CD4-positive, CD25-positive, alpha-beta regulatory T cell (primary cell): ENCODE measurements around the gene FBN2. TPM values are rescaled to one million over a fixed set of nuclear protein-coding genes. Genes with fewer than 3 reads are reported as not detected.
A peak's percentile ranks its signal among the peaks of the same experiment; 100 is the strongest.
"Not testable (repeated sequence)": the region's sequence is repeated elsewhere in the genome, so short reads cannot be mapped to it uniquely, and the experiment has no call there.

Source experiments
- ATAC-seq, 2 donors: fragments of 150-1000 bp; cut with Tn5 transposase; one replicate each; pipeline ENCODE4 v1.10.0; 2021; ENCODE audit warnings: low read depth in 2 of 2, moderate number of reproducible peaks in 2 of 2, moderate library complexity in 1 of 2
- DNase-seq, 3 donors: peaks; one replicate each; pipeline versions ENCODE4 v3.0.0 to v3.0.0-alpha.2; 2012 to 2022; ENCODE audit warnings: mixed read lengths in 1 of 3
- H3K27ac ChIP-seq: one replicate; pipeline ENCODE4 v1.7.0; 2013; ENCODE audit warnings: mild to moderate bottlenecking, low read length; ENCODE audit not compliant: insufficient read depth, poor library complexity, severe bottlenecking
- H3K27me3 ChIP-seq: one replicate; pipeline ENCODE4 v1.7.0; 2013; ENCODE audit warnings: low read length; ENCODE audit not compliant: control insufficient read depth, insufficient read depth
- H3K36me3 ChIP-seq: one replicate; pipeline ENCODE4 v1.7.0; 2013; ENCODE audit warnings: mild to moderate bottlenecking, low read length, moderate library complexity; ENCODE audit not compliant: control insufficient read depth, insufficient read depth
- H3K4me1 ChIP-seq: 2 replicates; pipeline ENCODE4 v1.7.0; 2013; ENCODE audit warnings: mild to moderate bottlenecking, low read length; ENCODE audit not compliant: insufficient read depth, control insufficient read depth, poor library complexity, severe bottlenecking
- H3K4me3 ChIP-seq: one replicate; pipeline ENCODE4 v1.7.0; 2013; ENCODE audit warnings: low read depth, mild to moderate bottlenecking, low read length, moderate library complexity
- H3K9me3 ChIP-seq, 2 experiments: 1 replicate in 1 of 2; 2 replicates in 1 of 2; pipeline ENCODE4 v1.7.0; 2013; ENCODE audit warnings: low read length in 2 of 2, mild to moderate bottlenecking in 1 of 2, moderate library complexity in 1 of 2; ENCODE audit not compliant: control insufficient read depth in 2 of 2
- H3K27ac Mint-ChIP-seq, 3 donors: one replicate each; pipeline ENCODE4 v1.8.0; 2020 to 2022; ENCODE audit warnings: mild to moderate bottlenecking in 3 of 3, mixed read lengths in 3 of 3, moderate library complexity in 2 of 3
- H3K27me3 Mint-ChIP-seq: one replicate; pipeline ENCODE4 v1.8.0; 2022; ENCODE audit warnings: mild to moderate bottlenecking, mixed read lengths
- H3K36me3 Mint-ChIP-seq: one replicate; pipeline ENCODE4 v1.8.0; 2020; ENCODE audit warnings: mixed read lengths
- H3K4me1 Mint-ChIP-seq, 4 donors: one replicate each; pipeline ENCODE4 v1.8.0; 2020 to 2022; ENCODE audit warnings: mixed read lengths in 4 of 4, mild to moderate bottlenecking in 1 of 4
- H3K4me3 Mint-ChIP-seq, 4 donors: one replicate each; pipeline ENCODE4 v1.8.0; 2020 to 2022; ENCODE audit warnings: mild to moderate bottlenecking in 4 of 4, mixed read lengths in 4 of 4, moderate library complexity in 3 of 4
- H3K9me3 Mint-ChIP-seq, 7 donors: one replicate each; pipeline ENCODE4 v1.8.0; 2020 to 2022; ENCODE audit warnings: mixed read lengths in 7 of 7, mild to moderate bottlenecking in 3 of 7, moderate library complexity in 2 of 7
- polyA plus RNA-seq, 4 donors: library from polyadenylated mRNA; unstranded; fragments of 300-500 nt; fragmentation: Illumina TruSeq; gene quantifications; one replicate each; pipeline ENCODE4 v1.2.3, GENCODE V29; 2021
- total RNA-seq: library from RNA; stranded (reverse); gene quantifications from one replicate; pipeline ENCODE4 v1.2.3, GENCODE V29; 2022

Gene FBN2
- total and polyA plus RNA-seq, 5 donors from 2014 or later, result not detected

- DNase-seq, result no peak
- no peaks in the 10 kb centered on the region for H3K27me3 Mint-ChIP-seq
- H3K27ac Mint-ChIP-seq, result no peak overlapping the region
- no peaks in the 10 kb centered on the region for H3K36me3 Mint-ChIP-seq
- no peaks in the 10 kb centered on the region for H3K27me3 ChIP-seq
- H3K27ac ChIP-seq, result no peak overlapping the region
- no peak overlapping the region for H3K4me3 ChIP-seq
- peaks cover 0 to 7% (median 0%) of the 10 kb centered on the region in 7 donors for H3K9me3 Mint-ChIP-seq
- no peaks in the 10 kb centered on the region for H3K36me3 ChIP-seq
- H3K4me3 Mint-ChIP-seq, result no peak overlapping the region
- H3K4me1 Mint-ChIP-seq, result no peaks in the 10 kb centered on the region
- no peaks in the 10 kb centered on the region for H3K4me1 ChIP-seq
- no peaks in the 10 kb centered on the region for H3K9me3 ChIP-seq
- no peak for ATAC-seq
Observed at GRCh38 chr5:128512894-128513293, 25.2 kb downstream of the FBN2 start.

GRCh38 chr5:128506643-128507042 is 31.4 kb downstream of the FBN2 start:
- ATAC-seq (no peak), DNase-seq (no peak)
- Histone ChIP-seq H3K4me3 (no peak overlapping the region), H3K9me3 (no peaks in the 10 kb centered on the region), H3K4me1 (no peaks in the 10 kb centered on the region), H3K27ac (no peak overlapping the region), H3K27me3 (no peaks in the 10 kb centered on the region), H3K36me3 (no peaks in the 10 kb centered on the region)
- Mint-ChIP-seq H3K27me3 (no peaks in the 10 kb centered on the region), H3K4me3 (no peak overlapping the region), H3K27ac (no peak overlapping the region), H3K9me3 (peaks cover 0 to 16% (median 7%) of the 10 kb centered on the region in 7 donors), H3K36me3 (no peaks in the 10 kb centered on the region), H3K4me1 (no peaks in the 10 kb centered on the region)

GRCh38 chr5:128503727-128504126 is 34.3 kb downstream of the FBN2 start:
- H3K27me3 ChIP-seq, H3K4me3 Mint-ChIP-seq: not testable (repeated sequence)

GRCh38 chr5:128498844-128499455 is 39.1 kb downstream of the FBN2 start:
- H3K4me3 Mint-ChIP-seq, result no peak overlapping the region
- peak in 1 of 3 donors; percentile 2 for DNase-seq
- H3K36me3 Mint-ChIP-seq, result no peaks in the 10 kb centered on the region

More at GRCh38 chr5:128503727-128504126, 34.3 kb downstream of the FBN2 start:
- not testable (repeated sequence) for H3K4me1 ChIP-seq, DNase-seq, H3K4me1 Mint-ChIP-seq, H3K27ac Mint-ChIP-seq, H3K9me3 ChIP-seq, H3K27ac ChIP-seq, H3K36me3 Mint-ChIP-seq, H3K27me3 Mint-ChIP-seq, ATAC-seq, H3K4me3 ChIP-seq, H3K36me3 ChIP-seq
- H3K9me3 Mint-ChIP-seq, result peaks cover 0 to 16% (median 6%) of the 10 kb centered on the region in 7 donors

GRCh38 chr5:128494516-128494915 is 43.5 kb downstream of the FBN2 start:
- no peak overlapping the region for H3K4me3 ChIP-seq
- peaks cover 0 to 7% (median 3%) of the 10 kb centered on the region in 7 donors for H3K9me3 Mint-ChIP-seq
- H3K4me3 Mint-ChIP-seq, result no peak overlapping the region
- H3K27ac Mint-ChIP-seq, result no peak overlapping the region
- peaks cover 0 to 9% of the 10 kb centered on the region in 2 experiments for H3K9me3 ChIP-seq
- no peaks in the 10 kb centered on the region for H3K4me1 ChIP-seq
- no peak overlapping the region for H3K27ac ChIP-seq
- no peaks in the 10 kb centered on the region for H3K36me3 Mint-ChIP-seq
- no peaks in the 10 kb centered on the region for H3K36me3 ChIP-seq
- H3K4me1 Mint-ChIP-seq, result no peaks in the 10 kb centered on the region
- H3K27me3 Mint-ChIP-seq, result no peaks in the 10 kb centered on the region
- DNase-seq (no peak), ATAC-seq (no peak)
- H3K27me3 ChIP-seq, result no peaks in the 10 kb centered on the region

More at GRCh38 chr5:128498844-128499455, 39.1 kb downstream of the FBN2 start:
- no peak for ATAC-seq
- peaks cover 0 to 9% of the 10 kb centered on the region in 2 experiments for H3K9me3 ChIP-seq
- peaks cover 0 to 15% (median 7%) of the 10 kb centered on the region in 7 donors for H3K9me3 Mint-ChIP-seq
- no peaks in the 10 kb centered on the region for H3K36me3 ChIP-seq
- H3K27ac Mint-ChIP-seq, result no peak overlapping the region
- no peaks in the 10 kb centered on the region for H3K4me1 Mint-ChIP-seq
- no peak overlapping the region for H3K4me3 ChIP-seq
- H3K27ac ChIP-seq, result no peak overlapping the region
- H3K27me3 ChIP-seq, result no peaks in the 10 kb centered on the region
- H3K27me3 Mint-ChIP-seq, result no peaks in the 10 kb centered on the region
- H3K4me1 ChIP-seq, result no peaks in the 10 kb centered on the region

GRCh38 chr5:128493657-128494329 is 44.3 kb downstream of the FBN2 start:
- H3K4me3 ChIP-seq, result no peak overlapping the region
- Mint-ChIP-seq H3K4me1 (no peaks in the 10 kb centered on the region), H3K4me3 (no peak overlapping the region), H3K27ac (no peak overlapping the region), H3K9me3 (peaks cover 0 to 7% (median 3%) of the 10 kb centered on the region in 7 donors), H3K36me3 (no peaks in the 10 kb centered on the region), H3K27me3 (no peaks in the 10 kb centered on the region)
- no peaks in the 10 kb centered on the region for H3K27me3 ChIP-seq
- no peak overlapping the region for H3K27ac ChIP-seq
- no peaks in the 10 kb centered on the region for H3K36me3 ChIP-seq
- H3K4me1 ChIP-seq, result no peaks in the 10 kb centered on the region
- ATAC-seq (no peak), DNase-seq (no peak)
- H3K9me3 ChIP-seq, result peaks cover 0 to 9% of the 10 kb centered on the region in 2 experiments

GRCh38 chr5:128491291-128491690 is 46.8 kb downstream of the FBN2 start:
- Mint-ChIP-seq H3K4me3 (no peak overlapping the region), H3K27ac (no peak overlapping the region), H3K4me1 (no peaks in the 10 kb centered on the region), H3K36me3 (no peaks in the 10 kb centered on the region), H3K9me3 (peaks cover 0 to 7% (median 3%) of the 10 kb centered on the region in 7 donors), H3K27me3 (no peaks in the 10 kb centered on the region)
- H3K27ac ChIP-seq, result no peak overlapping the region
- H3K36me3 ChIP-seq, result no peaks in the 10 kb centered on the region
- ATAC-seq, result no peak
- H3K4me1 ChIP-seq, result no peaks in the 10 kb centered on the region
- H3K27me3 ChIP-seq, result no peaks in the 10 kb centered on the region
- no peak for DNase-seq
- peaks cover 0 to 9% of the 10 kb centered on the region in 2 experiments for H3K9me3 ChIP-seq
- no peak overlapping the region for H3K4me3 ChIP-seq

- Histone ChIP-seq H3K27ac (no peak overlapping the region), H3K9me3 (peaks cover 0 to 9% of the 10 kb centered on the region in 2 experiments), H3K4me1 (no peaks in the 10 kb centered on the region), H3K4me3 (no peak overlapping the region), H3K27me3 (no peaks in the 10 kb centered on the region), H3K36me3 (no peaks in the 10 kb centered on the region)
- DNase-seq (no peak), ATAC-seq (no peak)
- no peak overlapping the region for H3K4me3 Mint-ChIP-seq
- no peaks in the 10 kb centered on the region for H3K36me3 Mint-ChIP-seq
- no peaks in the 10 kb centered on the region for H3K4me1 Mint-ChIP-seq
- no peak overlapping the region for H3K27ac Mint-ChIP-seq
- no peaks in the 10 kb centered on the region for H3K27me3 Mint-ChIP-seq
- peaks cover 0 to 7% (median 3%) of the 10 kb centered on the region in 7 donors for H3K9me3 Mint-ChIP-seq
Observed at GRCh38 chr5:128490761-128491160, 47.3 kb downstream of the FBN2 start.
